ENCODE data around the gene ACSS1.

DNA sequence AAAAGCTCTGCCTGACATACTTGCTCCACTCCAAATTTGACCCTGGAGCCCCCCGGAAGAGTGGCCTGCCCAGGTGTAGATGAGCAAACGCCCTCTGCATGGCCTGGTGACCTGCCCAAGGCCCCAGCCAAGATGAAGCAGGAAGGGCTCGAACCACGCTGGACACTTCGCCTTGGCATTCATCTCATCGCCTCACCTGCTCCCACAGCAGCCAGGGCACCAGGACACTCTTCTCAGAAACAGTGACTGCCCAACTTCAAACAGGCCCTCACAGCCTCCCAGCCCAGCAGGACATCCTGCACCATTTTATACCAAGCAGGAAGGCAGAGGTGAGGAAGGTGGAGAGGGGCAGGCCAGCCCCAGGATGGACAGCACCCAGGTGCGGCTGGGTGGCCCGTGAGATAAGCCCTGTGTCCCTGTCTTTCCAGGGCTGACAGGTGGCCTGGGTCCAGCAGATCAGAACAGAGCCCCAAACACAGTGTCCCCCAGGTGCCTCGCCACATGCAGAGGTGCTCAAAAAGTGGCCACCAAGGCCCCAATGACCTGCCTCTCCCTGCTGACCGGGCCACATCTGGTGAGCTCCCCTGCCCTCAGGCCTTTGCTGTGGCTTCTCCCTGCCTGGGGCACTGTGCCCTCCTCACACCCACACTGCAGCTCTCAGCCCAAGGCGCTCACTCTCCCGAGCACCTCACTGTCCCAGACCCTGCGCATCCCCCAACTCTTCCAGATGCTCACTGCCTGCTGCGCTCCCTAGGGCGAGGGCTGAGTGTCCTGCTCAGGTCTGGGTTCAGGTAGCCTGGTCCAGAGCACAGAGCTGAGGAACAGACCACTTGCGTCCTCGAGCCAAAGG is 7.2 kb downstream of the ACSS1 start:
- TF ChIP-seq, protein P1, sequence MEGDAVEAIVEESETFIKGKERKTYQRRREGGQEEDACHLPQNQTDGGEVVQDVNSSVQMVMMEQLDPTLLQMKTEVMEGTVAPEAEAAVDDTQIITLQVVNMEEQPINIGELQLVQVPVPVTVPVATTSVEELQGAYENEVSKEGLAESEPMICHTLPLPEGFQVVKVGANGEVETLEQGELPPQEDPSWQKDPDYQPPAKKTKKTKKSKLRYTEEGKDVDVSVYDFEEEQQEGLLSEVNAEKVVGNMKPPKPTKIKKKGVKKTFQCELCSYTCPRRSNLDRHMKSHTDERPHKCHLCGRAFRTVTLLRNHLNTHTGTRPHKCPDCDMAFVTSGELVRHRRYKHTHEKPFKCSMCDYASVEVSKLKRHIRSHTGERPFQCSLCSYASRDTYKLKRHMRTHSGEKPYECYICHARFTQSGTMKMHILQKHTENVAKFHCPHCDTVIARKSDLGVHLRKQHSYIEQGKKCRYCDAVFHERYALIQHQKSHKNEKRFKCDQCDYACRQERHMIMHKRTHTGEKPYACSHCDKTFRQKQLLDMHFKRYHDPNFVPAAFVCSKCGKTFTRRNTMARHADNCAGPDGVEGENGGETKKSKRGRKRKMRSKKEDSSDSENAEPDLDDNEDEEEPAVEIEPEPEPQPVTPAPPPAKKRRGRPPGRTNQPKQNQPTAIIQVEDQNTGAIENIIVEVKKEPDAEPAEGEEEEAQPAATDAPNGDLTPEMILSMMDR (IDR thresholded peaks at IDR 0.05), result no peak
- TF ChIP-seq POLR2A (IDR thresholded peaks at IDR 0.05) (no peak), EP300 (IDR thresholded peaks at IDR 0.05) (no peak)

Measured in stomach (tissue), 4 donors.